ENCODE measurements around the gene SYNE1.
A peak's percentile ranks its signal among the peaks of the same experiment; 100 is the strongest.
"Not testable (repeated sequence)": the region's sequence is repeated elsewhere in the genome, so short reads cannot be mapped to it uniquely, and the experiment has no call there.

Gene SYNE1

GRCh38 chr6:152372945-152373344 is 264.2 kb downstream of the SYNE1 start:
- DNase-seq (ENCODE audit: low read depth): no peak

- DNase-seq (ENCODE audit: low read depth): no peak
These were observed 265.4 kb downstream of the SYNE1 start for GRCh38 chr6:152371775-152372174.

DNA sequence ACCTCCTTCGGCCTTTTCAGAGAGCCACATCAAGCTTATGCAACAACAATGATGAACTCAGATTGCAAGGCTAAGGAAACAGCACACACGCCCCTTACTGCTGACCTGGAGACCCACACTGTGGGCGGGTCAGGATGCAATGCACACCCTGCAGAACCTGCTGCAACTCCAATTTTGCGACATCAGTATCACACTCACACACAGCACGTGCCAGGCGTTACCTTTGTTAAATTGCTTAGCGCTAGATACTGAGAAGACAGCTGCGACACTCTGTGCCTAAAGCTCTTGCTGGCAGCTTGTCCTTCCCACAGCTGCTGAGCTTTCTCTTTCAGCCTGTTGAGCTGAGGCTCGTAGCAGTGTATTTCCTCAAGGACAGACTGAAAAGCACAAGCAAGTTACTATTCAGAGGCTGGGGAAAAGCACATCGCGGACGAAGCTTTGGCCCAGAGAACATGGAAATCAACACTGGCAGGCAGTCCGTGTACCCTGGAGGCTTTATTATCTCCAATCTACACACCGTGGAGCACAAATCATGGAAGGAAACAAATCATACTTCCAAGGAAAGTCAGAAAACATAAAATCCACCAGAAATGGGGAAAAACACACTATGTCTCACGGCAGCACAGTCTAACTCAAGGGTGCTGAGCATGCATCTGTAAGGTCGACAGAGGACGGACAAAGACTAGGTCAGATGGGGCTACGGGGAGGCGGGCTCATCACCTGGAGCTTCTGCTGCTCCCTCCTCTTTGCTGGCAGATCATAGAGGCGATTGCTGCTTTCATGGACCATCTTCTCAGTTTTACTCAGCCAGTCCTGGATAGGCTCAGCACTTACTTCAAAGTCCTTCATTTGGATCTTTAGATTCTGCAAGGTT is 268.2 kb downstream of the SYNE1 start:
- peak; percentile 53 for DNase-seq (ENCODE audit: low read depth)

DNA sequence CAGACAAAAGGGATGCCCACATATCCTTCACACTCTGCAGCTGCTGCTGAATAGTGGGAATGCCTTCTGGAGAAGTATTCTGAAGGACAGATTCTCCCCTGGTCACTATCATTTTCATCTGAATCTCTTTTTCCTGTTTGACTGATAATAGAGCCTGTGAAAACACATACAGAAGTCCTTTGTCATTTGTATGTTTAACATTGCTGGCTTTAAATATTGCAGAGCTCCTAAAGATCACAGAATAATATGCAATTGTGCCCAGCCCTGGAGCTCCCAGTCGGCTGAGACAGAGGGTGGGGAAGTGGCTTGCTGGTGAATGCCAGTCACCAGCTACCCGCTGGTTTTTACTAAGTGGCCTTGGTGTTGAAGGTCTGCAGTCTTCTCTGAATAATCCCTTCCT is 272.3 kb downstream of the SYNE1 start:
- no peak for DNase-seq (ENCODE audit: low read depth)

DNA sequence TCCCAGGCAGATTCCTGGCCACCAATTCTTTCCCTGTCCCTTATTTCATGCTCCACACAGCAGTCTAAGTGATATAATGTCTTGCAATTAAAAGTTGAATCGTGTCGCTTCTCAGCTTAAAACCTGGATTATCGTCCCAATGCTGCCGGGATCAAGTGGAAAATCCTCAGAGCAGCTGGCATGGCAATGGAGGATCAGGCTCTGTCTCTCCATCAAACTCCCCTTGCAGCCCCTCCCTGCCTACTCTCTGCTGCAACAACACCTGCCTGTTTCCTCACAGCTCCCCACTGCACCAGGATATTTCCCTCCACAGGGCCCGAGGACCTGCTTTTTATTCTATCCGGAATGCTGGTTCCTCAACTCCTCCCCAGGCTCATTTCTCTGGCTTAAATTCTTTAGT is 277.1 kb downstream of the SYNE1 start:
- no peak for DNase-seq (ENCODE audit: low read depth)

DNA sequence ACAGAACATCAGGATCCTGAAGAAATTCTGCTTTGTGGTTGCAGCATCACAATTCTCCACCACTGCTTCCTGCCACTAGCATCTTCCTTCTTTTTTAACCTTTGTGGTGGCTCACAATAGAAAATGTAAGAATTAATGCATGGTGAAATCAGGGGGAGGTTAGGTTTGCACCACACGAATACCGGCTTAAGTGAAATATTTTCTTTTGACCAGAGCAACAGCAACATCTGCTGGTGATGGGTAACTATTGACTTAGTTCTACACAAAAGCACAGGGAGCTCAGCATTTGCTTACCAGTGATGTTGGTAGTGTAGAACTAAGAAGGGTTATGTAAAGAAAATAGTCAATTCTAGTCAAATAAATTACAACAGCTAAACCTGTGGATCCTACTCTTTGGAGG is 280.5 kb downstream of the SYNE1 start:
- peak; percentile 83 for DNase-seq (ENCODE audit: low read depth)

DNA sequence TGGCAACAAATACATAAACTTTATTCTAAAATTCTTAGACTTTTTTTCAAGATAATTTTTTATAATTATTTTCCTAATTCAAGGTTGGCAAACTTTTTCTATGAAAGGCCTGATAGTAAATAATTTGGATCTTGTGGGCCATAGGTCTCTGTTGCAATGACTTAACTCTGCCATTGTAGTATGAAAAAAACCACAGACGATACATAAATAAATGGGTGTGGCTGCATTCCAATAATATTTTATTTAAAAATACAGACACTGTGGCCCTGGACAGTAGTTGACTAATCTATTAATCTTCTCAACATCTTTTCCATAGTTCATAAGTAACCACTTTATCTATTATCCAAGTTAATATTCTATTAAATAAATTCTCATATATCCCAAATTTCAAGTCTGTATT is 281.1 kb downstream of the SYNE1 start:
- DNase-seq (ENCODE audit: low read depth): no peak

GRCh38 chr6:152355166-152355565 is 282.0 kb downstream of the SYNE1 start:
- DNase-seq (ENCODE audit: low read depth): no peak

- DNase-seq (ENCODE audit: low read depth): no peak
These were observed 283.7 kb downstream of the SYNE1 start for GRCh38 chr6:152353440-152353839.

GRCh38 chr6:152351742-152352141 is 285.4 kb downstream of the SYNE1 start:
- no peak for DNase-seq (ENCODE audit: low read depth)

GRCh38 chr6:152351110-152351509 is 286.1 kb downstream of the SYNE1 start:
- DNase-seq (ENCODE audit: low read depth): no peak

- peak; percentile 41 for DNase-seq (ENCODE audit: low read depth)
These were observed 289.0 kb downstream of the SYNE1 start for GRCh38 chr6:152348116-152348515.

DNA sequence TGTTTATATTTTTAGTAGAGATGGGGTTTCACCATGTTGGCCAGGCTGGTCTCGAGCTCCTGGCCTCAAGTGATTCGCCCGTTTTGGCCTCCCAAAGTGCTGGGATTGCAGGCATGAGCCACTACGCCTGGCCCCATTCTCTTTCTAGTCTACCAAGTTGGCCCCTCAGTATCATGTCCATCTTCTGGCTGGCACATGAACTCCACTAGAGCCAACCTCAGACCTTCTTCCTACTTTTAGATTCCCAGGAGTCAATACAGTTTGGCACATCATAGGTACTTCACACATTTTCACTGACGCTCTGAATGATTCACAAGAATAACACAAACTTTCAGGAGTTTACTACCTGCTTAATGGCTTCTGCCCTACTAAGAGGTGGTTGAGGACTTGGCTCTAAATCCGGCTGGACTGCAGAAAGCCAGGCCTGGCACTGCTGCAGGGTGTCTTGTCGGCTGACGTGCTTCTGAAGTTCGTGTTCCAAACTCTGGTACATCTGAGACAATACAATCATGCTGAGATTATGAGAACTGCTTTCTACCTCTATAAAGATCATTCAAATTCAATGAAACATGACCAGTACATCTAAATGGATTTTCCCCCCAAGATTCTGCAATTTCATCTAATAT is 293.3 kb downstream of the SYNE1 start:
- no peak for DNase-seq (ENCODE audit: low read depth)

- DNase-seq (ENCODE audit: low read depth): no peak
These were observed 295.6 kb downstream of the SYNE1 start for GRCh38 chr6:152341596-152341995.

GRCh38 chr6:152338335-152339125 is 298.6 kb downstream of the SYNE1 start:
- DNase-seq (ENCODE audit: low read depth): peak; percentile 27

DNA sequence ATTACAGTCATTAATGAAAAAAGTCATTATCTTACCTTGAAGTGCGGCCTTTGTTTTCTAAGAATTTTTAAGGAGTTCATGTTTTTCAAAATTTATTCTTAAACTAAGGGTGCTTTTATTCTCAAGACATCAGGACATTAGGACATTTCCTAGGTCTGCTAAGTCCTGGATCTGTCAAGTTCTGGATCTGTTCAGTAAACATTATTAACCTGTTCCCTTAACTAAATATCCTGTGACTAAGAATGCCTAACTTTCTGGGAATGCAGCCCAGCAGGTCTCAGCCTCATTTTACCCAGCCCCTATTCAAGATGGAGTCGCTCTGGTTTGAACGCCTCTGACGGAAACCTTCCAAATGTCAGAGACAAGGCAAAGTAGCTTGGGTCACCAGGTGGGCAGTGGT is 302.6 kb downstream of the SYNE1 start:
- no peak for DNase-seq (ENCODE audit: low read depth)

DNA sequence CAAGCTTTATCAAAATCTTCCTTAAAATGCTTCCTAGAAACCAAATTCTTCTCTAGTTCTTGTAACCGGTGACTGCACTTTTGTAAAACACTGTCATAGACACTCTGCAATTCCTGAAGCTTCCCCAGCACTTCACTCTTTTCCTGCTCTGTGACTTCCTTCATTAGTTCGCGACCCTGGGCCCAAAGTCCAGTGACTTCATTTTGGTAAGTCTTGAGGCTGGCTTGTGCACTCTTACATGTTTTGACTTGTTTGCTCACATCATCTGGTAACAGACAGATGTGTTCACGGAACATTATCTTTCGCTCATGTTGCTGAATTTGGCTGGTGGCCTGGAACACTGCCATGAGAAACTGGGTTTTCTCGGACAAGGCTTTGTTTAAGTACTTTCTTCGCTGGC is 306.2 kb downstream of the SYNE1 start:
- DNase-seq (ENCODE audit: low read depth): no peak

- DNase-seq (ENCODE audit: low read depth): no peak
These were observed 307.3 kb downstream of the SYNE1 start for GRCh38 chr6:152329638-152330448.

DNA sequence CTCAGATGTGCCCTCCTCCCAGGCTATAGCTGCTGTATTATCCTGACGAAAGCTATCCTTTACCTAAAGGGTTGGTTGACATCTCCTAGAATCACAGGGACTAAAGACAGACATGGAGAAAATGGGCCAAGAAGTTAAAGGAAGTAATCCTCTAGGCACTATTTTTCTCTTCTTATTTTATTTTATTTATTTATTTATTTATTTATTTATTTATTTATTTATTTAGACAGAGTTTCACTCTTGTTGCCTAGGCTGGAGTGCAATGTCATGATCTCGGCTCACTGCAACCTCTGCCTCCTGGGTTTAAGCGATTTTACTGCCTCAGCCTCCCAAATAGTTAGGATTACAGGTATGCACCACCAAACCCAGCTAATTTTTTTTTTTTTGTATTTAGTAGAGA is 309.0 kb downstream of the SYNE1 start:
- DNase-seq (ENCODE audit: low read depth): not testable (repeated sequence)

DNA sequence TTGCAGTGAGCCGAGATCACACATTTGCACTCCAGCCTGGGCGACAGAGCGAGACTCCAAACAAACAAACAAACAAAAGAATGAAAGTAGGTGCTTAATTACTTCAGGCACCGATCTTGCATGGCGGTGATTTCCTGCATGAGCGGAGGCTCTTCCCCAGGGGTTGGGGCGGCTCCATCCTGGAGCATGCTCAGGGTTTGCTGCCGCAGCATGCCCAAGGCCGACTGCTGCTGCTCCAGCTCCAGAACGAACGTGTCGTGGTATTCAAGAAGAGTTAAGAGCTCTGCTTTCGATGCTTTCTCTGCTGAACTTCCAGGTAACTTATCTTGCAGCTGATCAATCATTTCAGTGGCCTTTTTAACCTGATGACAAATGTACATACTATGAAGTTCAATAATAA is 313.8 kb downstream of the SYNE1 start:
- no peak for DNase-seq (ENCODE audit: low read depth)

DNA sequence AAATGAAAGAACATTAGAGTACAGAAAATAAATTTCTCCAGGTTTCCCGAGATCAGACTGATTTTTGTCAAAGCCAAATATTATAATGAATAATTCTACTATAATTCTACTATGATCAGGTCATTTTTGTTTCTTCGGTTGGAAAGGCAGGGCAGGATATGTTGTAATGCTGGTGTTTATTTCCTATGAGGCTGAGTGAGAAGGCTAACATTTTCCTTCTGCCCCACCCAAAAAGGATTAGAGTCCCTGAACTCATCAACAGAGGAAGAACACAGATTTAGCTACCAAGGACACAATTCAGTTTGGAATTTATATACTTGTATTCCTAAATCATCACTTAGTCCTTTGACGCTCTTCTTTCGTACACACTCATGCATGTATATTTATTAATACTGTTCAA is 318.9 kb downstream of the SYNE1 start:
- DNase-seq (ENCODE audit: low read depth): peak; percentile 18

GRCh38 chr6:152316024-152316423 is 321.1 kb downstream of the SYNE1 start:
- DNase-seq (ENCODE audit: low read depth): peak; percentile 86
